ENCODE measurements around the gene TMED4.
"Not testable (repeated sequence)": the region's sequence is repeated elsewhere in the genome, so short reads cannot be mapped to it uniquely, and the experiment has no call there.

TMED4 gene

GRCh38 chr7:44568771-44569560, 13.1 kb downstream of the TMED4 start:
- no peak for DNase-seq

DNA sequence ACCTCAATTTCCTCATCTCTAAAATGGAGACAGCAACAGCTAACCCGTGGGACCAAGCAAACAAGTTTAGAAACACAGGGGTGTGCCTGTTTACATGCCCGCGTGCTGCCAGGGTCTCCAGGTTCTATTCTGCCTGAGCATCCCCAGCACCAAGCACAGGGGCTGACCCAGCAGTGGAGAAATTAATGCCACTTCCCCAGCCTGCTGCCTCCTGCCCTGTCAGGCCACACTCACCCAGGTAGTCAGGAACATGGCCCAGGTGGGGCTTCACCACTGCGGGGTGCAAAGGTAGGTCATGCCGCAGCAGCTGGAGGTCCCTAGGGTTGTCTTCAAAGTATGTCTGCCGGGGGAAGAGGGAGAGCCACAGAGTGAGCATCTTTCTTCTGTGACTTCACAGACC, 14.1 kb downstream of the TMED4 start:
- DNase-seq = no peak

DNA sequence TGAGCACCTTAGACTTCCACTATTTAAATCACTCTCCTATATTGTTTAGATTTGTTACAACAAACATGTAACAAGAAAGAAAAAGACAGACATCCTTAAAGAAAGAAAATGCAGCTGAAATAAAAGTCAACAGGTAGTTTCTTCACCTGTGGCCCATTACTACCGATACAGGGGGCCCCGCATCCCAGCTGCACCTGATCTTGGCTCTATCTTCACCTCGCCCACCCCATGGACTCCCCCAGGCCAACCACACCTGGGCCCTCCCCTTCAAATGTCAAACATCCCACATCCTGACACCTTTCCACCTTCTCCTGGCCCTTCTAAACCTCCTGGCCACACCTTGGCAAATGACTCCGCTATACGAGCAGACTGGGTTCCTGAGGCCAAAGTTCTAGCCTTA, 15.4 kb downstream of the TMED4 start:
- DNase-seq = no peak

DNA sequence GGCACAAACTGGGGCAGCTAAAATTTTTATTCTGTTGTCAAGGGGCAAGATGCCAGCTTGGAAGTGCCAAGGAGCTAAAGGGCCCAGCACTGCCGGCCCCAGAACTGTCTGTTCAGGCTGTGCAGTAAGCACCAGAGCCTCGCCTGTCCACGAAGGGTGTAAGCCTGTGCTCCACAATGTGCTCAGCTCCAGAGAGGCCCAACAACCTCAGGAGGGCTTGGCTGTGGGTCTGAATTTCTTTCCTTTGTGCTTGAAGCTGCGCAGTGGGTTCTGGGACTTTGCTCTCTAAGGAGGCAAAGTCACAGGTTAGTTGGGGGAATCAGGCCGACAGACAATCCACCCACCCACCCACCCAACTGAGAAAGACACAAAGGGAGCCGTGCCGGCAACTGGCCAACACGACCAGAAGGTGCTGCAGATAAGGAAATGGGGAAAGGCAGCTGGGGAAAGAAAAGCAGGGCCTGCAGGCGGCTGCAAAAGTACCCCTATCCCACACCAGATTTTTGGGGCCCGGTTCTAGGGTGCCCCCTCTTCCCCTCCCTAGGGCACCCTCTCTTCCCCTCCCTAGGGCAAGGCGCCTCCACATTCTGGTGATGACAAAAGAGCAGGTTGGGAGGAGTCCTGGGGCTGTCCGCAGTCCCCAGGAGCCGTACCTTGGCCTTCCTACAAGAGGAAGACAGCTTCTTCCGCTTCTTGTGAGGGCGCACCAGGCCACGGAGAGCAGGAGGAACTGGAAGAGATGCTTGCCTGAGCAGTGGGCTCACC, 16.1 kb downstream of the TMED4 start:
- no peak for DNase-seq

DNA sequence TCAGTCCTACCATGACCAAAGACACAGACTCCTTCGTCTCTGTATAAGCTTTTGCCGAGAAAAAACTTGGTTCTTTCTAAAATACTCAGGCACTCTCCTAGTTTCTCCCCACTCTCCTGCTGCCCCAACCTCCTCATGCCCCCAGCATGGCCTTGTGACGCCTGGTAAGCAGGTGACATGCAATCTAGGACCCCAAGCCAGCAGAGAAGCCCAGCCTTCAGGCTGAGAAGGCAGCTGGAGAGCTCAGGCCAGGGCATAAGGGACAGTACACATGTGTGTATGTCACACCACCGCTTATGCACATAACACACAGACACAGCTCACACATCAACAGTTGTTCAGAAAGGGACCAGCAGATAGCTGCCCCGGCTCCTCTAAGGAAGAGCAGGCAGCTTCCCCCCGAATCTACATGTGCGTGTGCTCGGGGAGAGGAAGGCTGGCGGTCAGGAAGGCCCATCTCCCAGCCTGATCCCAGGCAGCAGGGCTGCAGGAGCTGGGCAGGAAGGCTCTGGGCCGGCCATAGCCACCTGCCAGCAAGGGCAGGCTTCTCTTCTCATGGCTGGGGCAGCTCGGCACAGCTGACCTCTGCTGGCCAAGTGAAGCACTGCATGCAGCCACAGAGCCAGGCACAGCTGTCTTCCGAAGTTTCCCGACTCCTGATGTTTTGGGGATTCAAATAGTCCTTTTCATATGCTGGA, 16.8 kb downstream of the TMED4 start:
- no peak for DNase-seq

DNA sequence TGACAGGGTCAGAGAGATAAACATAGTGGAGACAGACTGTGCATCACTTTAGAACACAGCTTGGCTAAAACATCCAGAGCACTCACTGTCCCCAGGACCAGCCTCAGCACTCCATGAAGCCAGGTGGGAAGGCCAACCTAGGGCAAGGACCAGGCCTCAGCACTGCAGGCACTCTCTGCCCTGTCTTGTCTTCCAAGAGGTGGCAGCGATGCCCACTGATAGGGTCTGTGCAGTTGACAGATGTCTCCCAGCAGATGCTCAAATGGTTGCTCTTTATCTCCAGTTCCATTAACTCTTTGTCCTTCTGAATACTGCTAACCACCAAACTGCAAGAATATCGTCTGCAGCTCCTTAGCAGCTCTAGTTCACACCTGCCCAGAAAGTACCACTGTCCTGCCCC, 17.4 kb downstream of the TMED4 start:
- DNase-seq = no peak

- DNase-seq = no peak
These were observed 18.8 kb downstream of the TMED4 start for GRCh38 chr7:44563171-44563679.

GRCh38 chr7:44562622-44562962, 19.4 kb downstream of the TMED4 start:
- DNase-seq = not testable (repeated sequence)

- no peak for DNase-seq
These were observed 19.9 kb downstream of the TMED4 start for GRCh38 chr7:44561962-44562621.

GRCh38 chr7:44561481-44561880, 20.6 kb downstream of the TMED4 start:
- DNase-seq = no peak

DNA sequence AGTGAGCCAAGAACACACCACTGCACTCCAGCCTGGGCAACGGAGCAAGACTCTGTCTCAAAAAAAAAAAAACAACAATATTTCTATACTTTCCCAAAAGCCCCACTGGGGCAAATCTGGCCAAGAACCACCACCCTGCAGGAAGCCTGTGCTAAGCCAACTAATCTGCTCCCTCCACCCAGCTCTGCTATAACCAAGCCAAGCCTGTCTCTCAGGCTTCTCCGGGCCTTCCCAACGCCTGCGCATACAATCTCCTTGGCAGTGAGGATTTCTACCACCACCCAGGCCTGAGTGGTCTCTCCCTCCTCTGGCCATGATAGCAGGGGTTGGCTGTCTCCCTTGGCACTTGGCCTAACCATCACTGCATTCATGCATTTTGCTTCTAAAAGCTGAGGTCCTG, 22.5 kb downstream of the TMED4 start:
- no peak for DNase-seq

- DNase-seq = no peak
These were observed 24.5 kb downstream of the TMED4 start for GRCh38 chr7:44557485-44557884.

GRCh38 chr7:44555350-44555749, 26.7 kb downstream of the TMED4 start:
- DNase-seq = no peak

GRCh38 chr7:44552473-44553005, 29.5 kb downstream of the TMED4 start:
- not testable (repeated sequence) for DNase-seq

DNA sequence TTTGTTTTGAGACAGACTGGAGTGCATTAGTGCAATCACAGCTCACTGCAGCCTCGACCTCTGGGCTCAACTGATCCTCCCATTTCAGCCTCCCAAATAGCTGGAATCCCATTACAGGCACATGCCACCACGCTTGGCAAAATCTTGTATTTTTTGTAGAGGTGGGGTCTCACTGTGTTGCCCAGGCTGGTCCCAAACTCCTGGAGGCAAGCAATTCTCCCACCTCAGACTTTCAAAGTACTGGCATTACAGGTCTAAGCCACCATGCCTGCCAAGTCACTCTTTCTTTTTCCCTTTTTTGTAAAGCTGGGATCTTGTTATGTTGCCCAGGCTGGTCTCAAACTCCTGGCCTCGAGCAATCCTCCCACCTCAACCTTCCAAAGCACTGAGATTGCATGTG, 32.6 kb downstream of the TMED4 start:
- DNase-seq = no peak

DNA sequence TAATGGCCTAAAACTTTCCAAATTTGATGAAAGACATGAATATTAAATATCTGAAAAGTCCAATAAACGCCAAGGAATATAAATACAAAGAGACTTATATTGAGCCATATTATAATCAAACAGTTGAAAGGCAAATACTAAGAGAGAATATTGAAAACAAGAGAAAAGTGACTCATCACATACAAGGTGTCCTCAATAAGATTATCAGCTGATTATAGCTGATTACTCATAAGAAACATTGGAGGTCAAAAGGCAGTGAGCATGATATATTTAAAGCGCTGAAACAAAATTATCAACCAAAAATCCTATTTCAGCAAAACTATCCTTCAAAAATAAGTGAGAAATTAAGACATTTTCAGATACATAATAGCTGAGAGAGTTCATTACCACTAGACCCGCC, 33.1 kb downstream of the TMED4 start:
- no peak for DNase-seq

- DNase-seq = no peak
These were observed 34.3 kb downstream of the TMED4 start for GRCh38 chr7:44547536-44548231.

GRCh38 chr7:44541876-44542610, 40.0 kb downstream of the TMED4 start:
- no peak for DNase-seq

DNA sequence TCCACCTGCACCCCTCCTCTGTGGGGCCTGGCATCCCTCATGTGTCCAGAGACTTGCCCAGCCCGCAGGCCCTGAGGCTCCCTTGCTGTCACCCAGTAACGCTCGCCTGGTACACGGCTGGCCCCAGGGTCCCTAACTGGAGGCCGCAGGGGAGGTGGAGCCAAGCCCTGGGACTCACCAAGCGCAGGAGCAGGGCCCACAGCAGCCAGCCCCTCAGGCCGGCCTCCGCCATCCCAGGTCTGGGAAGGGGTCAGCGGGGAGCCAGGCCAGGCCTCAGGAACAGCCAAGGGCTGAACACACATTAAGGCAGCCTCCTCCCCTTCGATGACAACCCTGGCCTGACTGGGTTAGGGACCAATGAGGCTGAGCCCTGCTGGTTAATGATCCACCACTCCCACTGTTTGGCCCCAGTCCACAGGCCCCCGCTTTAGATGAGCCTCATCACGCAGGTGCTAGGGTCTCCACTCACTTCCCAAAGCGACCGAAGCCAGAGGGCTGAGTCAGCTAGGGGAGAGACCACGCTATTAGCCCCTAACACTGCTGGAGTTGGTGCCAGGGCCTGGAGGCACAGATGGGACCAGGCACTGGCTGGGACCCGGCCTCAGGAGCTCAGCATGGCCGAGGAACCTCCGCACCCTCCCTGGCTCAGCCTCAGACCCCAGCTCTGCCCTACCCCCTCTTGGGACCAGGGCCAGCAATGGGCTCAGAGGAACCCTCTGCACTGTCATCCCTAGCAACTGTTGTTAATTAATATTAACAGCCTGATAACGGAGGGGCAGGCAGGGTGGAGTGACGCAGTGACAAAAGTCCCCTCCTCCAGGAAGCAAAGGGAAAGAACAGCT, 40.8 kb downstream of the TMED4 start, which contains the start of gene NPC1L1:
Gene NPC1L1 (minus strand): TSS at position 303 of the 842 bp plus-strand sequence. CDS start 71 bp downstream, at position 232.
- DNase-seq = no peak

- no peak for DNase-seq
These were observed 41.4 kb downstream of the TMED4 start for GRCh38 chr7:44540592-44541027.
